Measurements from ENCODE around the gene NEO1.

DNA sequence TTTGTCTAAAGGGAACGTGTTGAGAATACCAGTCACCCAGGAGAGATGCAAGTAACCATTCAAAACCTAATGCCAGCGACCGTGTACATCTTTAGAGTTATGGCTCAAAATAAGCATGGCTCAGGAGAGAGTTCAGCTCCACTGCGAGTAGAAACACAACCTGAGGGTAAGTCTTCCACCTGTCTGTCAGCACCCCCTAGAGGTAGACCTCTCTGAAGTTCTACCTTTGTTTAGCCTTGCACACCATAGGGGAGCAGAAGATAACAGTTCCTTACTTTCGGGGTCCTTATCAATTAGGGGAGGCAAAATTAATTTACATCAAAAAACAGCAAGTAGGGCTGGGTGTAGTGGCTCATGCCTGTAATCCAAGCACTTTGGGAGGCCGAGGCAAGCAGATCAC, 192.1 kb downstream of the NEO1 start:
- TF ChIP-seq EZH2 (IDR thresholded peaks at IDR 0.05; ENCODE audit: insufficient read depth, poor library complexity, severe bottlenecking) (no peak), EZH2phosphoT487 (IDR thresholded peaks at IDR 0.05; ENCODE audit: insufficient read depth, low read depth) (no peak)
